H1 (cell line): ENCODE measurements around the gene WEE1. TPM values are rescaled to one million over a fixed set of nuclear protein-coding genes. Genes with fewer than 3 reads are reported as not detected.

Source experiments
- CTCF ChIA-PET: fragments of 300-600 bp; sonication (Branson Sonifier 250); formaldehyde crosslinking; loops from one replicate; lab custom pipeline; 2021; ENCODE audit not compliant: partially characterized antibody; lab: Charles Lee
- POLR2A ChIA-PET: fragments of 300-600 bp; sonication (Branson Sonifier 250); formaldehyde crosslinking; loops from one replicate; lab custom pipeline; 2021; ENCODE audit warnings: inconsistent platforms; ENCODE audit not compliant: partially characterized antibody; lab: Charles Lee
- DNase-seq, 2 experiments: peaks; one replicate each; pipeline versions ENCODE4 v3.0.0 to v3.0.0-alpha.2; 2010 to 2022; ENCODE audit warnings: low spot score in 2 of 2, low read depth in 1 of 2, mixed read lengths in 1 of 2
- FAIRE-seq: peaks from 2 replicates; lab custom pipeline; 2011; peaks lifted over from hg19 to GRCh38; lab: Jason Lieb, UNC
- H2AFZ ChIP-seq: 2 replicates; pipeline ENCODE4 v1.8.1; 2012; ENCODE audit warnings: low read length, inconsistent platforms
- H2AK5ac ChIP-seq: 2 replicates; pipeline ENCODE4 v1.6.1; 2013; ENCODE audit warnings: low read depth, low read length
- H2BK120ac ChIP-seq: replicated peaks from 2 replicates; pipeline ENCODE3; 2013; ENCODE audit warnings: low read depth, low read length, inconsistent platforms
- H2BK12ac ChIP-seq: 2 replicates; pipeline ENCODE4 v1.6.1; 2013; ENCODE audit warnings: low read depth, low read length
- H2BK15ac ChIP-seq: 2 replicates; pipeline ENCODE4 v1.6.1; 2013; ENCODE audit warnings: low read length
- H2BK20ac ChIP-seq: 2 replicates; pipeline ENCODE4 v1.6.1; 2013; ENCODE audit warnings: low read length
- H2BK5ac ChIP-seq: 2 replicates; pipeline ENCODE4 v1.6.1; 2013; ENCODE audit warnings: low read depth, low read length
- H3K14ac ChIP-seq: 2 replicates; pipeline ENCODE4 v1.6.1; 2013; ENCODE audit warnings: inconsistent platforms; ENCODE audit not compliant: insufficient read length
- H3K18ac ChIP-seq: 2 replicates; pipeline ENCODE4 v1.6.1; 2013; ENCODE audit warnings: low read length; ENCODE audit errors: extremely low read depth
- H3K23ac ChIP-seq: 2 replicates; pipeline ENCODE4 v1.6.1; 2013; ENCODE audit warnings: inconsistent platforms; ENCODE audit not compliant: insufficient read length
- H3K23me2 ChIP-seq: 2 replicates; pipeline ENCODE4 v1.6.1; 2013; ENCODE audit warnings: low read depth, low read length
- H3K27ac ChIP-seq: 2 replicates; pipeline ENCODE4 v1.6.1; 2011; ENCODE audit warnings: low read depth, low read length, inconsistent platforms
- H3K27me3 ChIP-seq, 4 experiments: replicated peaks in 1 of 4; 1 replicate in 1 of 4; 2 replicates in 3 of 4; pipeline versions ENCODE4 v1.6.1 to v1.8.1; 2011 to 2013; ENCODE audit warnings: low read length in 3 of 4, mild to moderate bottlenecking in 3 of 4, inconsistent platforms in 2 of 4, mixed read lengths in 2 of 4, moderate library complexity in 1 of 4; ENCODE audit not compliant: control insufficient read depth in 3 of 4, insufficient read depth in 3 of 4; ENCODE audit errors: extremely low read depth in 1 of 4
- H3K36me3 ChIP-seq, 4 experiments: 2 replicates each; pipeline versions ENCODE4 v1.6.1 to v1.8.1; 2011 to 2013; ENCODE audit warnings: mild to moderate bottlenecking in 4 of 4, low read length in 3 of 4, moderate library complexity in 2 of 4, control low read depth in 1 of 4, inconsistent platforms in 1 of 4; ENCODE audit not compliant: insufficient read depth in 4 of 4, control insufficient read depth in 2 of 4
- H3K4ac ChIP-seq: replicated peaks from 2 replicates; pipeline ENCODE3; 2013; ENCODE audit warnings: low read length, low read depth, mixed read lengths, inconsistent platforms; ENCODE audit not compliant: insufficient read length
- H3K4me1 ChIP-seq, 4 experiments: replicated peaks in 1 of 4; 1 replicate in 1 of 4; 2 replicates in 3 of 4; pipeline versions ENCODE4 v1.6.1 to v1.8.1; 2011 to 2013; ENCODE audit warnings: low read length in 3 of 4, inconsistent platforms in 2 of 4, mixed read lengths in 1 of 4; ENCODE audit not compliant: insufficient read depth in 4 of 4, control insufficient read depth in 3 of 4
- H3K4me2 ChIP-seq, 2 experiments: 2 replicates each; pipeline versions ENCODE4 v1.6.1 to v1.8.1; 2011 to 2013; ENCODE audit warnings: low read depth in 2 of 2, low read length in 2 of 2, control low read depth in 1 of 2, inconsistent platforms in 1 of 2, mild to moderate bottlenecking in 1 of 2; ENCODE audit not compliant: insufficient read depth in 1 of 2
- H3K4me3 ChIP-seq, 4 experiments: fragments of 200-600, 300-600 bp in 1 of 4; sonication (generic), shearing (Covaris generic), sonication (Bioruptor Twin) in 1 of 4; 2 replicates each; pipeline versions ENCODE4 v1.5.1 to v1.8.1; 2011 to 2016; ENCODE audit warnings: low read length in 4 of 4, low read depth in 3 of 4, control low read depth in 2 of 4, inconsistent platforms in 2 of 4, mild to moderate bottlenecking in 2 of 4, mixed read lengths in 1 of 4, moderate library complexity in 1 of 4; ENCODE audit not compliant: insufficient read depth in 2 of 4; ENCODE audit errors: extremely low read depth in 1 of 4
- H3K56ac ChIP-seq: replicated peaks from 2 replicates; pipeline ENCODE3; 2013; ENCODE audit warnings: low read depth, mild to moderate bottlenecking, mixed read lengths, low read length, inconsistent platforms; ENCODE audit not compliant: insufficient read length
- H3K79me1 ChIP-seq: 2 replicates; pipeline ENCODE4 v1.6.1; 2013; ENCODE audit warnings: low read depth, low read length, control low read depth
- H3K79me2 ChIP-seq, 2 experiments: 2 replicates each; pipeline versions ENCODE4 v1.6.1 to v1.8.1; 2012 to 2013; ENCODE audit warnings: low read length in 2 of 2, mild to moderate bottlenecking in 2 of 2, inconsistent platforms in 1 of 2; ENCODE audit not compliant: insufficient read depth in 2 of 2, control insufficient read depth in 1 of 2
- H3K9ac ChIP-seq, 4 experiments: replicated peaks in 1 of 4; 1 replicate in 1 of 4; 2 replicates in 3 of 4; pipeline versions ENCODE4 v1.6.1 to v1.8.1; 2011 to 2013; ENCODE audit warnings: low read depth in 3 of 4, low read length in 3 of 4, control low read depth in 2 of 4, mild to moderate bottlenecking in 2 of 4, moderate library complexity in 2 of 4, inconsistent platforms in 1 of 4; ENCODE audit errors: extremely low read depth in 1 of 4
- H3K9me3 ChIP-seq, 2 experiments: 2 replicates each; pipeline versions ENCODE4 v1.6.1 to v1.8.1; 2012 to 2013; ENCODE audit warnings: mild to moderate bottlenecking in 2 of 2, moderate library complexity in 2 of 2, control low read depth in 1 of 2, inconsistent platforms in 1 of 2, low read depth in 1 of 2, low read length in 1 of 2, mixed read lengths in 1 of 2; ENCODE audit not compliant: insufficient read depth in 2 of 2
- H4K20me1 ChIP-seq, 2 experiments: replicated peaks in 1 of 2; 2 replicates each; pipeline versions ENCODE3 to v1.8.1; 2011 to 2013; ENCODE audit warnings: inconsistent platforms in 2 of 2, low read length in 2 of 2, mild to moderate bottlenecking in 1 of 2; ENCODE audit not compliant: insufficient read depth in 2 of 2, control insufficient read depth in 1 of 2
- H4K5ac ChIP-seq: 2 replicates; pipeline ENCODE4 v1.6.1; 2013; ENCODE audit warnings: low read length, low read depth, mixed read lengths, inconsistent platforms; ENCODE audit not compliant: insufficient read length
- H4K8ac ChIP-seq: 2 replicates; pipeline ENCODE4 v1.8.0; 2013; ENCODE audit warnings: mild to moderate bottlenecking, moderate library complexity, low read length, inconsistent platforms; ENCODE audit not compliant: insufficient read depth; ENCODE audit errors: extremely low read depth
- H4K91ac ChIP-seq: replicated peaks from 2 replicates; pipeline ENCODE3; 2013; ENCODE audit warnings: low read length, mixed read lengths, inconsistent platforms; ENCODE audit not compliant: insufficient read length
- ATF2 ChIP-seq: IDR thresholded peaks from 2 replicates; pipeline ENCODE4 v1.6.1; 2012; ENCODE audit warnings: low read length, inconsistent platforms
- CHD2 ChIP-seq: IDR thresholded peaks from 2 replicates; pipeline ENCODE4 v1.6.1; 2012; ENCODE audit warnings: low read length, improper control_type of control experiment
- CTBP2 ChIP-seq: IDR thresholded peaks from 2 replicates; pipeline ENCODE4 v1.7.0; 2011; ENCODE audit warnings: borderline replicate concordance, mild to moderate bottlenecking, moderate library complexity, mixed read lengths, low read length; ENCODE audit not compliant: insufficient read depth, insufficient read length
- EP300 ChIP-seq, 2 experiments: IDR thresholded peaks; 1 replicate in 1 of 2; 2 replicates in 1 of 2; pipeline ENCODE4 v1.6.1; 2011 to 2012; ENCODE audit warnings: low read depth in 2 of 2, low read length in 2 of 2, mild to moderate bottlenecking in 2 of 2, borderline replicate concordance in 1 of 2, inconsistent platforms in 1 of 2, moderate library complexity in 1 of 2
- HDAC2 ChIP-seq, 2 experiments: fragments of 300-600 bp in 1 of 2; sonication (generic) in 1 of 2; IDR thresholded peaks; 2 replicates each; pipeline ENCODE4 v1.6.1; 2011 to 2012; ENCODE audit warnings: low read depth in 2 of 2, low read length in 2 of 2, mild to moderate bottlenecking in 2 of 2, moderate library complexity in 2 of 2, borderline replicate concordance in 1 of 2, inconsistent platforms in 1 of 2
- HDAC6 ChIP-seq: IDR thresholded peaks from one replicate; pipeline ENCODE4 v1.7.1; 2012; ENCODE audit warnings: low read depth, mild to moderate bottlenecking, inconsistent platforms, low read length, moderate library complexity
- JUN ChIP-seq: IDR thresholded peaks from 2 replicates; pipeline ENCODE4 v1.6.1; 2011; ENCODE audit warnings: low read depth, mild to moderate bottlenecking, improper control_type of control experiment, low read length
- NANOG ChIP-seq: IDR thresholded peaks from 2 replicates; pipeline ENCODE4 v1.6.1; 2011; ENCODE audit warnings: low read length, low read depth, mild to moderate bottlenecking, inconsistent platforms; ENCODE audit not compliant: insufficient read depth, poor library complexity, severe bottlenecking
- NRF1 ChIP-seq: IDR thresholded peaks from 2 replicates; pipeline ENCODE4 v1.6.1; 2011; ENCODE audit warnings: mild to moderate bottlenecking, low read depth, low read length, improper control_type of control experiment
- ZNF274 ChIP-seq: IDR thresholded peaks from 2 replicates; pipeline ENCODE4 v1.7.0; 2012; ENCODE audit warnings: low read length, borderline replicate concordance; ENCODE audit errors: extremely low read depth
- WGBS, 2 experiments: shearing (Covaris generic) in 1 of 2; methylation state at CpG; one replicate each; pipeline versions ENCODE4 v1.1.6 to v1.1.7; 2013 to 2015; ENCODE audit warnings: low lambda C conversion rate in 2 of 2, mixed read lengths in 2 of 2, inconsistent platforms in 1 of 2, low coverage in 1 of 2, missing lambda C conversion rate in 1 of 2; ENCODE audit not compliant: insufficient replicate concordance in 2 of 2, insufficient coverage in 1 of 2, insufficient read length in 1 of 2; ENCODE audit errors: extremely low coverage in 1 of 2, missing lambda C conversion rate in 1 of 2; 5-methylcytosine and 5-hydroxymethylcytosine counted together
- polyA plus RNA-seq, 7 experiments: library from polyadenylated mRNA; depleted of rRNA in 3 of 7; stranded (reverse) in 5 of 7; unstranded in 2 of 7; fragments of >200 nt in 5 of 7; fragments of 200-250 nt in 2 of 7; gene quantifications; 1 replicate in 5 of 7; 2 replicates in 1 of 7; 4 replicates in 1 of 7; pipeline versions ENCODE4 v1.2.1 to v1.2.3, GENCODE V29; 2011 to 2013; ENCODE audit warnings: missing spikeins in 2 of 7, mixed read lengths in 2 of 7
- total RNA-seq: library from RNA; stranded (reverse); fragmentation: NEBNext Ultra II Directional; extraction: Animal tissue kit (Norgen Biotek cat#: 25700); gene quantifications from 2 replicates; pipeline ENCODE4 v1.2.1, GENCODE V29; 2021

WEE1 gene
- total and polyA plus RNA-seq, 2 of the 8 experiments (the other 6 are each of a cell fraction or from before 2014, with no cell fraction given), result 40.8 to 120 TPM

DNA sequence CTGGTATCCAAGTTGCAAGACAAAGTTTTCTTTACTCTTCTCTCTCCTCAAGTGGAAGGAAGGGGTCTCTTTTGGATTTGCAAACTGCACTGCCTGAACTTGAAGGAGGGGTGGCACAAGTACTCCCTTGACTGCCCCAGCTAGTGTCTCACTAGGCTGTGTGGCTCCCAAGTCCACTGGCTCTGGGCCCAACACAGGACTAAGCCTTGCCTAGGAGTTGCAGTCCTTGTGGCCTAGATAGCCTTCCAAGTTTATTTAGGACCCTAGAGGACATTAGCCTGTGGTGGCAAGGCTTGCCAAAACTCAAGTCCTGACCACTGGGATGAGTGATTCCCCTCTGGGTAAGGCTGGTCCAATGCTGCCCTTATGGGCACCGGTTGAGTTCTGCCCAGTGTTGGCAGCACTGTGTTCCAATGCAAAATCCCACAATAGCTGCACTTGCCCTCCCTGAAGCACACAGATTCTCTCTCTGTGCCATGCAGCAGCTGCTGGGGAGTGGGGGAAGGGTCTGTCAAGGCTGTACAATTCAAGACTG lies 10.2 kb upstream of the WEE1 start:
- no peak overlapping the region for H3K56ac ChIP-seq
- H3K4me2 ChIP-seq, result no peak overlapping the region
- no peak overlapping the region for H3K4ac ChIP-seq
- H3K18ac ChIP-seq, result no peak overlapping the region
- H2BK5ac ChIP-seq, result no peak overlapping the region
- H4K91ac ChIP-seq, result no peak overlapping the region
- no peak overlapping the region for H2AK5ac ChIP-seq
- no peak overlapping the region for H4K8ac ChIP-seq
- no peak overlapping the region for H2BK20ac ChIP-seq
- DNase-seq (no peak), FAIRE-seq (no peak)
- no peaks in the 10 kb centered on the region for H3K79me1 ChIP-seq
- H3K23me2 ChIP-seq, result no peaks in the 10 kb centered on the region
- no peak overlapping the region for H2BK120ac ChIP-seq
- H3K9me3 ChIP-seq, result no peaks in the 10 kb centered on the region
- no peak overlapping the region for H2AFZ ChIP-seq
- H4K5ac ChIP-seq, result no peak overlapping the region
- H3K9ac ChIP-seq, result no peak overlapping the region
- H2BK12ac ChIP-seq, result no peak overlapping the region
- WGBS, 2 experiments, result 93% methylated on average over 1 of the region's 1 CpG; no CpG with 5 or more reads in 1 of the 2 experiments
- H3K14ac ChIP-seq, result no peak overlapping the region
- ChIA-PET CTCF (interaction anchor here (1.0 to 4.8 kb wide), 3 partner anchors 13 to 44 kb away, joined by 3 to 26 read pairs (median 3); no protein-coding TSS in a partner anchor), POLR2A (interaction anchor here (1.0 to 1.2 kb wide), 2 partner anchors 10 to 51 kb away, joined by 3 read pairs; partner anchors contain the start of gene WEE1)
- H3K79me2 ChIP-seq, result no peaks in the 10 kb centered on the region
- H4K20me1 ChIP-seq, result no peaks in the 10 kb centered on the region
- no peak overlapping the region for H2BK15ac ChIP-seq
- no peak overlapping the region for H3K27ac ChIP-seq
- no peaks in the 10 kb centered on the region; a peak in 2 of 7 replicates for H3K27me3 ChIP-seq
- no peak overlapping the region for H3K4me3 ChIP-seq
- peaks cover 0 to 12% (median 5%) of the 10 kb centered on the region in 4 experiments; a peak in 5 of 7 replicates for H3K4me1 ChIP-seq
- no peaks in the 10 kb centered on the region for H3K36me3 ChIP-seq
- no peak overlapping the region for H3K23ac ChIP-seq
- TF ChIP-seq ATF2, result no peak
- no peak for TF ChIP-seq CHD2
- TF ChIP-seq CTBP2, result no peak
- no peak for TF ChIP-seq NANOG
- no peak for TF ChIP-seq HDAC2 (IDR thresholded peaks at IDR 0.05; ENCODE audit: borderline replicate concordance in 1 of 2, low read depth in 2 of 2, low read length in 2 of 2)
- no peak for TF ChIP-seq ZNF274
- TF ChIP-seq HDAC6, result no peak
- TF ChIP-seq JUN, result no peak
- no peak for TF ChIP-seq EP300 (IDR thresholded peaks at IDR 0.05; ENCODE audit: borderline replicate concordance in 1 of 2, low read depth in 2 of 2, low read length in 2 of 2)
- TF ChIP-seq NRF1, result no peak
